ENCODE measurements around the gene EPAS1.

EPAS1 gene

DNA sequence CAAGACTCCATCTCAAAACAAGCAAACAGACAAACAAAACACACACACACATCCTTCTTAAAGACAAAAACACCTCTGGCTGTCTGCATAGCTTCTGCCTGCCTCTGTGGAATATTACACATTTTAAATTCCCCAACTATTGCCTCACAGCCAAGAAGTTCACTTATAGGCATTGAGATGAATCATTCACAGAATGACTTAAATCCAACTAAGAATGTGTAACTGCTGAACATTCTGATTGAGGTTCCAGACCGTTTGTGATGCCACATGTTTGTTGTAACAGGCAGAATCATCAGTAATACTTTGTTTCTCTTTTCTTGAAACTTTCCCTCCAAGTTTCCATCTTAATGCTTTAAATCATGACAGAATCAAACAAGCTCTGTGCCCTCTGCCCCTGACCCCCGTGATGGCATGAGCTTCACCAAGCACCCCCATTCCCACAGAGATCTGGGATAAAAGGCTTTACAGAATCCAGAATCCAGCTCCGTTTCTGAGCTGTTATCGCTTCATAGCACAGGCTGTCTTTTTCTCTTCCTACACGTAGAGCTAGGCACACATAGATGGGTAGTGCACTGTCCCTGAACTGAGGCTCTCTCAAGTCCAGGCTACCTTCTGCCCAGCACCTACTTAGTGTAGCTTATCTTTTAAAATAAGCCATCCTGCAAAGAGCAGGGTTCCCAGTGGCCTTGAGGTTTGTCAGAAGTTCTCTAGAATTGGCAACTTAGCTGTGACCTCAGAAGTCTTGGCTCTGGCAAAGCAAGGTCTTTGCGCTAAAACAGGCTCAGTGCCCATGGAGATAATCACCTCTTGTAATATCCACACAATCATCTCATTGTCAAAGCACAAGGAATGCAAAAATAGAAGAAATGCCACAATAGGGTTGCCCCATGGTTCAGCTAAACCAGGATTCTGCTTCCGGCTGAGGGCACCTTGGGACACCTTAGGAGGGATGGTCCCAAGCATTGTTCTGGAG is 32.9 kb downstream of the EPAS1 start:
- H3K4me3 ChIP-seq (ENCODE audit: insufficient read length, low read depth), result no peak overlapping the region
- no peak for DNase-seq (ENCODE audit: low read depth, low spot score)

DNA sequence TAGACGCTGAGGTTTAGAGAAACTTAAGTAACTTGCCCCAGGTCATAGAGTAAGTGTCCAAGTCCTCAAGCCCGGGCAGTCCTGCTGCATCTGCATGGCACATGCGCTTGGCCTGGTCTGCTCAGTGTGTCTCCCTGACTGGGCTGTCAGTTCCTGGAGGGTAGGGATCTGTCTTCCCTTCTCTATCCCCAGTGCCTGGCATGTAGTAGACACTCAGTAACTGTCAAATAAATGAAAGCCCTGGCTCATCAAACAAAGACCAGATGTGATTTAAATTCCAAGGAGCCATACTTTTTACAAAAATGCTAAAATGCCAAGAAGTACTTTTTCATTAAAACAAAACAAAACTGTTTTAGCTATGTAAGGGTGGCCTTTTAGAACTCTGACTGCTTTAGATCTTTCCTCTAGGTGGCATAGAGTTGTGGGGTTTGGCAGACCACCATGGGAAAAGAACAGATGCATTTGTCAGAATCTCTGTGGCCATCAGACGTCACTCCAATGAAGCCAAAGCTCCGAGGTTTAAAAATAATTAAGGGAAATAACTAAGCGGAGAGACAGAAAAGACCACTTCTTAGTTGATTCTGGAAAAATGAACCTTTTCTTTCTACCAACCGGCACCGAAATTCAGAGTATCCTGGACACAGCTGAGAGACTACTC is 34.0 kb downstream of the EPAS1 start:
- TF ChIP-seq SUZ12 (IDR thresholded peaks at IDR 0.05; ENCODE audit: extremely low read depth, insufficient read depth, insufficient read length) (no peak), YY1 (IDR thresholded peaks at IDR 0.05; ENCODE audit: insufficient read depth, insufficient read length) (no peak)
- H3K27me3 ChIP-seq (ENCODE audit: insufficient read depth, insufficient read length), result no peaks in the 10 kb centered on the region
- no peaks in the 10 kb centered on the region for H3K9me3 ChIP-seq (ENCODE audit: insufficient read depth, low read length)
- no peaks in the 10 kb centered on the region for H3K4me1 ChIP-seq (ENCODE audit: insufficient read depth, insufficient read length)
- no peak overlapping the region for H3K4me3 ChIP-seq (ENCODE audit: insufficient read length, low read depth)
- no peak overlapping the region for H3K9ac ChIP-seq (ENCODE audit: insufficient read length, low read depth)
- H3K36me3 ChIP-seq (ENCODE audit: insufficient read depth, insufficient read length, low read length), result no peaks in the 10 kb centered on the region
- DNase-seq (ENCODE audit: low read depth, low spot score), result no peak

More for the DNA sequence above, 32.9 kb downstream of the EPAS1 start:
- no peaks in the 10 kb centered on the region for H3K9me3 ChIP-seq (ENCODE audit: insufficient read depth, low read length)
- no peaks in the 10 kb centered on the region for H3K4me1 ChIP-seq (ENCODE audit: insufficient read depth, insufficient read length)
- H3K36me3 ChIP-seq (ENCODE audit: insufficient read depth, insufficient read length, low read length), result no peaks in the 10 kb centered on the region
- TF ChIP-seq SUZ12 (IDR thresholded peaks at IDR 0.05; ENCODE audit: extremely low read depth, insufficient read depth, insufficient read length), result no peak
- TF ChIP-seq YY1 (IDR thresholded peaks at IDR 0.05; ENCODE audit: insufficient read depth, insufficient read length), result no peak
- no peak for TF ChIP-seq ZNF274 (IDR thresholded peaks at IDR 0.05; ENCODE audit: low read depth, low read length)
- H3K27me3 ChIP-seq (ENCODE audit: insufficient read depth, insufficient read length), result no peaks in the 10 kb centered on the region
- no peak overlapping the region for H3K9ac ChIP-seq (ENCODE audit: insufficient read length, low read depth)

DNA sequence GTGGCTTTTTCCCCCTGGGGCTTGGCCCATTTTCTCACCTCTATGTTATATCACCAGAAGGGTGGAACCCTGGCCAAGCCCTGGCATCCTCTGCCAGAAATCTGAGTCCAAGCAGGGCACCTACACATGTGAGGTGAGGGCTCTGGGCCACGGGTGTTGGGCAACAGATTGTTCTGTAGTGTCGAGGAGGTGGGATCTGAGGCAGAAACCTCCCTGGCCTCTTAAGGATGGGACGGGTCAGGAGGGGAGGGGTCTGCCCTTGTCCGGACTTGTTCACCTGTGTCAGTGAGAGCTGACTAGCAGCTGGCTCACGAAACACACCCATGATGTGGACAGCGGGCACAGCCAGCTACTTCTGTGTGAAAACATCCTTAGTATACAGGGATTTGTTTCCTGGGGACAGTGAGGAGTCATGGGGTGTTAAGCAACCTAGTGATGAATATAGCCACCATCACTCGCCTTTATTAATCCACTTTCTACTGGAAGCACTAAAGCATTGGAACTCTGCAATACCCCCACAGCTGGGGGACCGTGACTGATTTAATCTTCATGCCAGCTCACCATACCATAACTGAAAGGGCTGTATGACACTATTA is 35.6 kb downstream of the EPAS1 start:
- TF ChIP-seq SUZ12 (IDR thresholded peaks at IDR 0.05; ENCODE audit: extremely low read depth, insufficient read depth, insufficient read length) (no peak), YY1 (IDR thresholded peaks at IDR 0.05; ENCODE audit: insufficient read depth, insufficient read length) (no peak), ZNF274 (IDR thresholded peaks at IDR 0.05; ENCODE audit: low read depth, low read length) (no peak)
- no peaks in the 10 kb centered on the region for H3K27me3 ChIP-seq (ENCODE audit: insufficient read depth, insufficient read length)
- H3K4me1 ChIP-seq (ENCODE audit: insufficient read depth, insufficient read length), result peaks cover 3% of the 10 kb centered on the region

DNA sequence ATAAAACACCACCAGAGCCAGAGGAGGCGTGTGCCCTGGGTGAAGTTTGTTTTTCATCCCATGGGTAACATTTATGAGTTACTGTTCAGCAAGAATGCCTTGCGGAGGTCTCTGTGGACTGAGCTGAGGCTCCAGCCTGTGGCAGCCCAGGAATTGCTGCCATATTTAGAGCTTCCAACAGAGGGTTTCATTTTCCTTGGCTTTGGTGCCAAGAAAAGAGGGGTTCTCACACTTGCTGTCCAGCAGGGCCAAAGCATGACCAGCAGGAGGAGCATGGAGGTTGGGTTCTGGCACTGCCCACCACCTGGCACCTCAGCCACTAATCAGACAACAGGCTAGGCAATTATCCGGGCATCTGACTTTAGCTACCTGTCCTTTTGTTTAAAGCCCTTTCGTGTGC is 36.7 kb downstream of the EPAS1 start:
- Histone ChIP-seq H3K9ac (ENCODE audit: insufficient read length, low read depth) (no peak overlapping the region), H3K9me3 (ENCODE audit: insufficient read depth, low read length) (no peaks in the 10 kb centered on the region), H3K27me3 (ENCODE audit: insufficient read depth, insufficient read length) (no peaks in the 10 kb centered on the region), H3K4me3 (ENCODE audit: insufficient read length, low read depth) (no peak overlapping the region), H3K4me1 (ENCODE audit: insufficient read depth, insufficient read length) (peaks cover 3% of the 10 kb centered on the region), H3K36me3 (ENCODE audit: insufficient read depth, insufficient read length, low read length) (no peaks in the 10 kb centered on the region)
- DNase-seq (ENCODE audit: low read depth, low spot score), result no peak
- TF ChIP-seq YY1 (IDR thresholded peaks at IDR 0.05; ENCODE audit: insufficient read depth, insufficient read length) (no peak), SUZ12 (IDR thresholded peaks at IDR 0.05; ENCODE audit: extremely low read depth, insufficient read depth, insufficient read length) (no peak), ZNF274 (IDR thresholded peaks at IDR 0.05; ENCODE audit: low read depth, low read length) (no peak)

More for the DNA sequence above, 35.6 kb downstream of the EPAS1 start:
- Histone ChIP-seq H3K4me3 (ENCODE audit: insufficient read length, low read depth) (no peak overlapping the region), H3K9me3 (ENCODE audit: insufficient read depth, low read length) (no peaks in the 10 kb centered on the region), H3K36me3 (ENCODE audit: insufficient read depth, insufficient read length, low read length) (no peaks in the 10 kb centered on the region), H3K9ac (ENCODE audit: insufficient read length, low read depth) (no peak overlapping the region)
- no peak for DNase-seq (ENCODE audit: low read depth, low spot score)

DNA sequence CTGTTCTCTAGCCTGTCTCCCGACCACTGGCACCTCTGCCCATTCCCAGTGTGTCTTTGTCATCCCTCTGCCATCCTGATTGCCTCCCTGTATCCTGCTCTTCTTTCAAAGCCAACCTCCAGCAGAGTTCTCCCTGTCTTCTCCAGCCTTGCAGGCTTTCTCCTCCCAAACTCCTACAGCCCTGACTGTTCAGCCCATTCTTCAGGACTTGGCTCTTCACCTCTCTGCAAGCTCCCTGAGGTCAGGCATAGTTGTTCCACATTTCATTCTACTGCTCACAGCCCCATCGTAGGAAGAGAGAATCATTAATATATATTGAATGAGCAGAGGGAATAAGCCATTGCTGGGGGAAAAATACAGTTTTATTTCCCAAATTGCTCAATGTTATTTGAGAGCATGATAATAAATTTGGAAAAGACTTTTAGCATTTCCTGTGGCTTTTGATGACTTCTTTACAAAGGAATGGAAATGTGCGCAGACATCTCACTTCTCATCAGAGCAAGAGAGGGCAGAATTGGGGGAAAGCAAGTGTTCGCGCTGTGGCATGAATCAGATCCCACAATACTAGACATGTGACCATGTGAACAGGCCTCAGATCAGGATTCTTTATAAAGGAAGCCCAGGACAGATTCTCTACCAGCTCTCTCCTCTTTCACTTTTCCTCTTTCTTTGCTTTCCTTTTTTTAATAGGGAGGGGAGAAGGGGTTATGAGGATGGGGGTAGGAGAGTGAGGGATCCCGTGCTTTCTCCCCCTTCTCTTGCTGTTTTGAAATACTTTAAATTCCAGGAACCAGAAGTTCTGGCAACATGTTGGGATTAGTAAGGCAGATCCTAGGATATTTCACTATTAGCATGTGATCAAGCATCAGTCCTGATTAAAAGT is 37.4 kb downstream of the EPAS1 start:
- H3K27me3 ChIP-seq (ENCODE audit: insufficient read depth, insufficient read length), result no peaks in the 10 kb centered on the region
- no peaks in the 10 kb centered on the region for H3K9me3 ChIP-seq (ENCODE audit: insufficient read depth, low read length)
- TF ChIP-seq ZNF274 (IDR thresholded peaks at IDR 0.05; ENCODE audit: low read depth, low read length) (no peak), YY1 (IDR thresholded peaks at IDR 0.05; ENCODE audit: insufficient read depth, insufficient read length) (no peak), SUZ12 (IDR thresholded peaks at IDR 0.05; ENCODE audit: extremely low read depth, insufficient read depth, insufficient read length) (no peak)
- no peaks in the 10 kb centered on the region for H3K36me3 ChIP-seq (ENCODE audit: insufficient read depth, insufficient read length, low read length)
- H3K4me1 ChIP-seq (ENCODE audit: insufficient read depth, insufficient read length), result peaks cover 3% of the 10 kb centered on the region
- no peak for DNase-seq (ENCODE audit: low read depth, low spot score)
- H3K9ac ChIP-seq (ENCODE audit: insufficient read length, low read depth), result no peak overlapping the region
- H3K4me3 ChIP-seq (ENCODE audit: insufficient read length, low read depth), result no peak overlapping the region

DNA sequence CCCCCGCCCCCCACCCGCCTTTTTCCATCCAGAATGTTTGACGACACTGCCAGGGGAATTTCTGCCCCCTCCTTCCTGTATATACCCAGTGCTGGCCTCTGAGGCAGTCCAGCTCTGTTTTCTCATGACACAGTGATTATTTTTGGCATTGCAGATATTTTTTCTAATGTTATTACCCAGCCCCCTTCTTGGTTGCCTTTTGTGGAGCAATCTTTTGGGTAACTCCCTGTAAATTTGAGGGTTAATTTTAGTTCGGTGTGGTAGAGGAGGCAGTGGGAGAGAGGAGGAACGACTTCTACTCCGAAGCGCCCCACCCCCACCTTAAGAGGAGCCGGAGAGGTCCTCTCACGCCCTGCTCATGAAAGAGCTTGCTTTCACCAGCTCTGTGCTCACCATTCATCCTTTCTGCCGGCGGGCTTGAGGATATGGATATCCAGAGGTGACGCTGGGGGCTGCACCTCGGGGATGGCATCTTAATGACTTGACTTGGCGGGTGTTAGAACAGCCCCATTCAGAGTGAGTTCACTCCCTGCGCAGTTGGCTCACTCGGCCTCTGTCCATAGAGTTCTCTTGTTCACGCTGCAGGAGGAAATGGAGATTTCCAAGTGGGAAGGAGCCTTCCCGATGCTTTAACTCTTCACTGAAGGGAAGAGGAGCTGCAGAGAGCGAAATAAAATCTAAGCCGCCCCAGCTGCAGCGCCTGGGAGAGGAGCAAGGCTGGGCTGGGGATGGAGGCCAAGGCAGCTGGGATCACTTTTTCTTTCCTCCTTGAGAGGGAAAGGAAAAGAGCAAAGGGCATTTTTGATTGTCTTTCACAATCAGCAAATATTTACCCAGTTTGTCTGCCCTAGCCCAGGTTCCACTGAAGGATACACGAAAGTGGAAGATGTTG is 38.4 kb downstream of the EPAS1 start:
- Histone ChIP-seq H3K9ac (ENCODE audit: insufficient read length, low read depth) (no peak overlapping the region), H3K4me1 (ENCODE audit: insufficient read depth, insufficient read length) (peaks cover 3% of the 10 kb centered on the region), H3K4me3 (ENCODE audit: insufficient read length, low read depth) (no peak overlapping the region), H3K36me3 (ENCODE audit: insufficient read depth, insufficient read length, low read length) (no peaks in the 10 kb centered on the region), H3K27me3 (ENCODE audit: insufficient read depth, insufficient read length) (no peaks in the 10 kb centered on the region), H3K9me3 (ENCODE audit: insufficient read depth, low read length) (no peaks in the 10 kb centered on the region)
- TF ChIP-seq YY1 (IDR thresholded peaks at IDR 0.05; ENCODE audit: insufficient read depth, insufficient read length), result no peak
- TF ChIP-seq ZNF274 (IDR thresholded peaks at IDR 0.05; ENCODE audit: low read depth, low read length), result no peak
- TF ChIP-seq SUZ12 (IDR thresholded peaks at IDR 0.05; ENCODE audit: extremely low read depth, insufficient read depth, insufficient read length), result no peak
- no peak for DNase-seq (ENCODE audit: low read depth, low spot score)
